SJSA1 (cell line): ENCODE results near the gene PLCH1. TPM values are rescaled to one million over a fixed set of nuclear protein-coding genes. Genes with fewer than 3 reads are reported as not detected.

Source experiments
- DNase-seq, 2 experiments: peaks; one replicate each; pipeline ENCODE4 v3.0.0-alpha.2; 2015 to 2020; ENCODE audit warnings: low spot score in 2 of 2, low read depth in 1 of 2
- H3K27ac ChIP-seq: fragments of 250-450 bp; sonication (Bioruptor Pico); 2 replicates; pipeline ENCODE4 v1.5.1; 2020; ENCODE audit warnings: mild to moderate bottlenecking, moderate library complexity
- H3K27me3 ChIP-seq: fragments of 250-450 bp; sonication (Bioruptor Pico); replicated peaks from 2 replicates; pipeline ENCODE4 v1.5.1; 2020; ENCODE audit warnings: mild to moderate bottlenecking, moderate library complexity
- H3K36me3 ChIP-seq: fragments of 250-450 bp; sonication (Bioruptor Pico); 2 replicates; pipeline ENCODE4 v1.5.1; 2020; ENCODE audit warnings: mild to moderate bottlenecking
- H3K4me1 ChIP-seq: fragments of 250-450 bp; sonication (Bioruptor Pico); replicated peaks from 2 replicates; pipeline ENCODE4 v1.6.1; 2021; ENCODE audit warnings: mild to moderate bottlenecking
- H3K4me3 ChIP-seq: fragments of 250-450 bp; sonication (Bioruptor Pico); 2 replicates; pipeline ENCODE4 v1.5.1; 2020; ENCODE audit warnings: mild to moderate bottlenecking
- H3K9me3 ChIP-seq: fragments of 250-450 bp; sonication (Bioruptor Pico); replicated peaks from 2 replicates; pipeline ENCODE4 v1.5.1; 2020; ENCODE audit warnings: mild to moderate bottlenecking
- total RNA-seq: library from RNA; depleted of rRNA; stranded (reverse); fragments of >200 nt; shearing (Covaris generic); gene quantifications from 2 replicates; pipeline ENCODE4 v1.2.3, GENCODE V29; 2014; rRNA removed

Gene PLCH1
- total RNA-seq, 1 experiment from 2014 or later = 0.13 TPM

DNA sequence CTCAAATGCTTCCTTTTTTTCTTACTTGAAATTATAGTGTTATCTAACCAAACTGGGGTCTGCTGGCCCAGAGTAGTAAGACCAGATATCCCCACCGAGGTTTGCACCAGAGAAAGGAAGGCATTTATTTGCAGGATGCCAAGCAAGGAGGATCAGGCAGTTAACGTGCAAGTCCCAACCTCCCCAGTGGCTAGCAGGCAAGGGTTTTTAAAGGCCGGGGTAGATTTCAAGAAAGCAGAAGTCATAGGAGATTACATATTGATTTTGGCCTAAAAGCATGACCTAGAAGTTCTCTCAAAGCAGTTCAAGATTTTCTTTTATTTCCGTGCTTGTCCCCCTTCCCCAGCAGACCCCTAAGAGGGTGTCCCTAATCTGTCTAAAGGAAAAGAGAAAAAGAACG is 418.6 kb downstream of the PLCH1 start:
- Histone ChIP-seq H3K27me3 (no peaks in the 10 kb centered on the region), H3K36me3 (no peaks in the 10 kb centered on the region), H3K27ac (no peak overlapping the region), H3K9me3 (no peaks in the 10 kb centered on the region), H3K4me1 (no peaks in the 10 kb centered on the region), H3K4me3 (no peak overlapping the region)
- DNase-seq = no peak

Other genes with a start within 250 kb of the PLCH1 start
- gene C3orf33, start 61.2 kb upstream of the PLCH1 start, total RNA-seq = 2.1 and 4.5 TPM in 2 replicates
- gene SLC33A1, start 109.4 kb upstream of the PLCH1 start, total RNA-seq = 24.9 and 27.7 TPM in 2 replicates
- gene GMPS, start 125.6 kb upstream of the PLCH1 start, total RNA-seq = 79.4 and 80.2 TPM in 2 replicates